Measurements from ENCODE around the gene RAPGEF5.
A peak's percentile ranks its signal among the peaks of the same experiment; 100 is the strongest.

The RAPGEF5 gene

GRCh38 chr7:22256541-22257096 is 100.3 kb downstream of the RAPGEF5 start:
- DNase-seq (ENCODE audit: low read depth): no peak

GRCh38 chr7:22255834-22256233 is 101.1 kb downstream of the RAPGEF5 start:
- DNase-seq (ENCODE audit: low read depth): no peak

- DNase-seq (ENCODE audit: low read depth): no peak
Observed at GRCh38 chr7:22255342-22255741, 101.6 kb downstream of the RAPGEF5 start.

GRCh38 chr7:22252936-22253536 is 103.9 kb downstream of the RAPGEF5 start:
- DNase-seq (ENCODE audit: low read depth): no peak

GRCh38 chr7:22252016-22252415 is 104.9 kb downstream of the RAPGEF5 start:
- no peak for DNase-seq (ENCODE audit: low read depth)

GRCh38 chr7:22251281-22251680 is 105.7 kb downstream of the RAPGEF5 start:
- no peak for DNase-seq (ENCODE audit: low read depth)

GRCh38 chr7:22250390-22250789 is 106.6 kb downstream of the RAPGEF5 start:
- no peak for DNase-seq (ENCODE audit: low read depth)

- no peak for DNase-seq (ENCODE audit: low read depth)
Observed at GRCh38 chr7:22248111-22248809, 108.7 kb downstream of the RAPGEF5 start.

GRCh38 chr7:22241805-22242390 is 115.1 kb downstream of the RAPGEF5 start:
- no peak for DNase-seq (ENCODE audit: low read depth)

- DNase-seq (ENCODE audit: low read depth): no peak
Observed at GRCh38 chr7:22240904-22241571, 115.9 kb downstream of the RAPGEF5 start.

GRCh38 chr7:22238354-22239311 is 118.3 kb downstream of the RAPGEF5 start:
- peak; percentile 4 for DNase-seq (ENCODE audit: low read depth)

GRCh38 chr7:22235134-22235533 is 121.8 kb downstream of the RAPGEF5 start:
- DNase-seq (ENCODE audit: low read depth): no peak

GRCh38 chr7:22234227-22234626 is 122.7 kb downstream of the RAPGEF5 start:
- DNase-seq (ENCODE audit: low read depth): no peak

GRCh38 chr7:22231806-22232205 is 125.1 kb downstream of the RAPGEF5 start:
- DNase-seq (ENCODE audit: low read depth): no peak

- DNase-seq (ENCODE audit: low read depth): no peak
Observed at GRCh38 chr7:22231141-22231540, 125.8 kb downstream of the RAPGEF5 start.

- no peak for DNase-seq (ENCODE audit: low read depth)
Observed at GRCh38 chr7:22230238-22230637, 126.7 kb downstream of the RAPGEF5 start.

- no peak for DNase-seq (ENCODE audit: low read depth)
Observed at GRCh38 chr7:22229148-22229547, 127.8 kb downstream of the RAPGEF5 start.

- DNase-seq (ENCODE audit: low read depth): no peak
Observed at GRCh38 chr7:22223807-22224206, 133.1 kb downstream of the RAPGEF5 start.

- DNase-seq (ENCODE audit: low read depth): no peak
Observed at GRCh38 chr7:22220941-22221340, 136.0 kb downstream of the RAPGEF5 start.

GRCh38 chr7:22219739-22220493 is 137.0 kb downstream of the RAPGEF5 start:
- DNase-seq (ENCODE audit: low read depth): no peak

- no peak for DNase-seq (ENCODE audit: low read depth)
Observed at GRCh38 chr7:22219036-22219435, 137.9 kb downstream of the RAPGEF5 start.
